ENCODE data around the gene SGPL1. TPM values are rescaled to one million over a fixed set of nuclear protein-coding genes. Genes with fewer than 3 reads are reported as not detected.

SGPL1 gene
- total and polyA plus RNA-seq, 10 of the 15 experiments (the other 5 are each of a cell fraction or from before 2014, with no cell fraction given): 4.9 to 20.7 (median 10.6) TPM

DNA sequence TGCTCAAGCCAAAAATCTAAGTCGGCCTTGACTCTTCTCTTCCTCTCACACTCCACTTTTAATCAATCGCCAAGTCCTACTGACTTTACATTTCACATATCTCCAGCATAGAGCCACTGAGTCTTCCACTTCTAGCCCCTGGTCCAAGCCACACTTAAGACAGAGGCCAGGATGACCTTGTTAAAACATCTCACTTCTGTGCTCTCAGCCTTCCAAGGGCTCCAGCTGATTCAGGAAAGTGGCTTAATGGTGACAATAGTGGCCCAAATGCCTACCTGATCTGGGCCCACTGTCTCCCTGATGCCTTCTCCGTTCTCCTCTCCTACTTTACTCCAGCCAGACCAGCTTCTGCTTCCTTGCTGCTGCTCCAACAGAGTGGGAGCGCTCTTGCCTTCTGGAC is 35.0 kb upstream of the SGPL1 start:
- POLR2A ChIA-PET: no interaction called here

More for the DNA sequence above, 35.0 kb upstream of the SGPL1 start:
- no peak for TF ChIP-seq SMAD1 (IDR thresholded peaks at IDR 0.05; ENCODE audit: low read depth, partially characterized antibody)
- TF ChIP-seq NRF1 (conservative IDR thresholded peaks at IDR 0.05; ENCODE audit: low read depth, low read length): no peak
- TF ChIP-seq EGR1 (IDR thresholded peaks at IDR 0.05; ENCODE audit: borderline replicate concordance in 1 of 2, low read depth in 2 of 2, low read length in 2 of 2): no peak
- TF ChIP-seq, protein P1, sequence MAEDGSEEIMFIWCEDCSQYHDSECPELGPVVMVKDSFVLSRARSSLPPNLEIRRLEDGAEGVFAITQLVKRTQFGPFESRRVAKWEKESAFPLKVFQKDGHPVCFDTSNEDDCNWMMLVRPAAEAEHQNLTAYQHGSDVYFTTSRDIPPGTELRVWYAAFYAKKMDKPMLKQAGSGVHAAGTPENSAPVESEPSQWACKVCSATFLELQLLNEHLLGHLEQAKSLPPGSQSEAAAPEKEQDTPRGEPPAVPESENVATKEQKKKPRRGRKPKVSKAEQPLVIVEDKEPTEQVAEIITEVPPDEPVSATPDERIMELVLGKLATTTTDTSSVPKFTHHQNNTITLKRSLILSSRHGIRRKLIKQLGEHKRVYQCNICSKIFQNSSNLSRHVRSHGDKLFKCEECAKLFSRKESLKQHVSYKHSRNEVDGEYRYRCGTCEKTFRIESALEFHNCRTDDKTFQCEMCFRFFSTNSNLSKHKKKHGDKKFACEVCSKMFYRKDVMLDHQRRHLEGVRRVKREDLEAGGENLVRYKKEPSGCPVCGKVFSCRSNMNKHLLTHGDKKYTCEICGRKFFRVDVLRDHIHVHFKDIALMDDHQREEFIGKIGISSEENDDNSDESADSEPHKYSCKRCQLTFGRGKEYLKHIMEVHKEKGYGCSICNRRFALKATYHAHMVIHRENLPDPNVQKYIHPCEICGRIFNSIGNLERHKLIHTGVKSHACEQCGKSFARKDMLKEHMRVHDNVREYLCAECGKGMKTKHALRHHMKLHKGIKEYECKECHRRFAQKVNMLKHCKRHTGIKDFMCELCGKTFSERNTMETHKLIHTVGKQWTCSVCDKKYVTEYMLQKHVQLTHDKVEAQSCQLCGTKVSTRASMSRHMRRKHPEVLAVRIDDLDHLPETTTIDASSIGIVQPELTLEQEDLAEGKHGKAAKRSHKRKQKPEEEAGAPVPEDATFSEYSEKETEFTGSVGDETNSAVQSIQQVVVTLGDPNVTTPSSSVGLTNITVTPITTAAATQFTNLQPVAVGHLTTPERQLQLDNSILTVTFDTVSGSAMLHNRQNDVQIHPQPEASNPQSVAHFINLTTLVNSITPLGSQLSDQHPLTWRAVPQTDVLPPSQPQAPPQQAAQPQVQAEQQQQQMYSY (CRISPR knock-in tag; IDR thresholded peaks at IDR 0.05): no peak
- no peak for TF ChIP-seq ZNF207 (IDR thresholded peaks at IDR 0.05; ENCODE audit: borderline replicate concordance)
- TF ChIP-seq, protein P2, sequence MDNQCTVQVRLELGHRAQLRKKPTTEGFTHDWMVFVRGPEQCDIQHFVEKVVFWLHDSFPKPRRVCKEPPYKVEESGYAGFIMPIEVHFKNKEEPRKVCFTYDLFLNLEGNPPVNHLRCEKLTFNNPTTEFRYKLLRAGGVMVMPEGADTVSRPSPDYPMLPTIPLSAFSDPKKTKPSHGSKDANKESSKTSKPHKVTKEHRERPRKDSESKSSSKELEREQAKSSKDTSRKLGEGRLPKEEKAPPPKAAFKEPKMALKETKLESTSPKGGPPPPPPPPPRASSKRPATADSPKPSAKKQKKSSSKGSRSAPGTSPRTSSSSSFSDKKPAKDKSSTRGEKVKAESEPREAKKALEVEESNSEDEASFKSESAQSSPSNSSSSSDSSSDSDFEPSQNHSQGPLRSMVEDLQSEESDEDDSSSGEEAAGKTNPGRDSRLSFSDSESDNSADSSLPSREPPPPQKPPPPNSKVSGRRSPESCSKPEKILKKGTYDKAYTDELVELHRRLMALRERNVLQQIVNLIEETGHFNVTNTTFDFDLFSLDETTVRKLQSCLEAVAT (IDR thresholded peaks at IDR 0.05): no peak
- TF ChIP-seq WRNIP1 (IDR thresholded peaks at IDR 0.05; ENCODE audit: borderline replicate concordance, low read depth, low read length): no peak
- TF ChIP-seq, protein P3, sequence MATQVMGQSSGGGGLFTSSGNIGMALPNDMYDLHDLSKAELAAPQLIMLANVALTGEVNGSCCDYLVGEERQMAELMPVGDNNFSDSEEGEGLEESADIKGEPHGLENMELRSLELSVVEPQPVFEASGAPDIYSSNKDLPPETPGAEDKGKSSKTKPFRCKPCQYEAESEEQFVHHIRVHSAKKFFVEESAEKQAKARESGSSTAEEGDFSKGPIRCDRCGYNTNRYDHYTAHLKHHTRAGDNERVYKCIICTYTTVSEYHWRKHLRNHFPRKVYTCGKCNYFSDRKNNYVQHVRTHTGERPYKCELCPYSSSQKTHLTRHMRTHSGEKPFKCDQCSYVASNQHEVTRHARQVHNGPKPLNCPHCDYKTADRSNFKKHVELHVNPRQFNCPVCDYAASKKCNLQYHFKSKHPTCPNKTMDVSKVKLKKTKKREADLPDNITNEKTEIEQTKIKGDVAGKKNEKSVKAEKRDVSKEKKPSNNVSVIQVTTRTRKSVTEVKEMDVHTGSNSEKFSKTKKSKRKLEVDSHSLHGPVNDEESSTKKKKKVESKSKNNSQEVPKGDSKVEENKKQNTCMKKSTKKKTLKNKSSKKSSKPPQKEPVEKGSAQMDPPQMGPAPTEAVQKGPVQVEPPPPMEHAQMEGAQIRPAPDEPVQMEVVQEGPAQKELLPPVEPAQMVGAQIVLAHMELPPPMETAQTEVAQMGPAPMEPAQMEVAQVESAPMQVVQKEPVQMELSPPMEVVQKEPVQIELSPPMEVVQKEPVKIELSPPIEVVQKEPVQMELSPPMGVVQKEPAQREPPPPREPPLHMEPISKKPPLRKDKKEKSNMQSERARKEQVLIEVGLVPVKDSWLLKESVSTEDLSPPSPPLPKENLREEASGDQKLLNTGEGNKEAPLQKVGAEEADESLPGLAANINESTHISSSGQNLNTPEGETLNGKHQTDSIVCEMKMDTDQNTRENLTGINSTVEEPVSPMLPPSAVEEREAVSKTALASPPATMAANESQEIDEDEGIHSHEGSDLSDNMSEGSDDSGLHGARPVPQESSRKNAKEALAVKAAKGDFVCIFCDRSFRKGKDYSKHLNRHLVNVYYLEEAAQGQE (IDR thresholded peaks at IDR 0.05; ENCODE audit: low read depth, low read length): no peak
- TF ChIP-seq CHD1 (IDR thresholded peaks at IDR 0.05; ENCODE audit: low read depth, low read length): no peak
- TF ChIP-seq RAD51 (IDR thresholded peaks at IDR 0.05): no peak
- 53% methylated on average over 4 of the region's 4 CpGs for WGBS (ENCODE audit: insufficient coverage, insufficient replicate concordance, low lambda C conversion rate, missing lambda C conversion rate)
- no peak overlapping the region for H3K4me3 ChIP-seq
- H4K20me1 ChIP-seq (ENCODE audit: control insufficient read depth, insufficient read depth): no peaks in the 10 kb centered on the region
- H3K79me2 ChIP-seq (ENCODE audit: control insufficient read depth, insufficient read depth, low read length): no peaks in the 10 kb centered on the region
- H3K36me3 ChIP-seq (ENCODE audit: control insufficient read depth in 2 of 2, insufficient read depth in 2 of 2, low read length in 1 of 2): no peaks in the 10 kb centered on the region
- no peak overlapping the region for H3K4me2 ChIP-seq (ENCODE audit: control insufficient read depth, insufficient read depth)
- ChIA-PET RAD21 (ENCODE audit: unreplicated experiment) (no interaction called here), SMC1A (ENCODE audit: uncharacterized antibody, unreplicated experiment) (no interaction called here), CTCF (no interaction called here)
- no peak for DNase-seq (ENCODE audit: low read depth, low spot score)
- no peak overlapping the region for H3K9ac ChIP-seq (ENCODE audit: control insufficient read depth, insufficient read depth, low read length)
- ATAC-seq: no peak
- no peak overlapping the region for H3K27ac ChIP-seq (ENCODE audit: control insufficient read depth, insufficient read depth)
- no peaks in the 10 kb centered on the region for H3K4me1 ChIP-seq (ENCODE audit: control insufficient read depth, insufficient read depth, low read length)
- H3K27me3 ChIP-seq (replicated peaks in 1 of 2; ENCODE audit: control insufficient read depth in 2 of 2, insufficient read depth in 2 of 2, low read length in 1 of 2): no peaks in the 10 kb centered on the region; a peak in 2 of 4 replicates
- in situ Hi-C loops (cut with MboI): no loop called here
- H3K9me3 ChIP-seq (replicated peaks; ENCODE audit: control insufficient read depth, insufficient read depth, low read length): no peaks in the 10 kb centered on the region
- intact Hi-C loops (cut with micrococcal nuclease; ENCODE audit: unreplicated experiment): no loop called here
- no TSS peak for BruUV-seq (replicated peaks)
- H2AFZ ChIP-seq (ENCODE audit: control insufficient read depth, low read depth, low read length): no peak overlapping the region
- FAIRE-seq: no peak

Measured in GM12878 (cell line).